HL-60 (cell line): ENCODE measurements around the gene BCHE.

Source experiments
- POLR2AphosphoS5 ChIP-seq: IDR thresholded peaks from 2 replicates; pipeline ENCODE4 v1.6.1; 2012; ENCODE audit warnings: low read depth
- TF ChIP-seq, protein P1 (sequence below): IDR thresholded peaks from one replicate; pipeline ENCODE4 v1.5.1; 2011; ENCODE audit warnings: low read length, control low read depth, inconsistent platforms; ENCODE audit not compliant: insufficient read depth

DNA sequence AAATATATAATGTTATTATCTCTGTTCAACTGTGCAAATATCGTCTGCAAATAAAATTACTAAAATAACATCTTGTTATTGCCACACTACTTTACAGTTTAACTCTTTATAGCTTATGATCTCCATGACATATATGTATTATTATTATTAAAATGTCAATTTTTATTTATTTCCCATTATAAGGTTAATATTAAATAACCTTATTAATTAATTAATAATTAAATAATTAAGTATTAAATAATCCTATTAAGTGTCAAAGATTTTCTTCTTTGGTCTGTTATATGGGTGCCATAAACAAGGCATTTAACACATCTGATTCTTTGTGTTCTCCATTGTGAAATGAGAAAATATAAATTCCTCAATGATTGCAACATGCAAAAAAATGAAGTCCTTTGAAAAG, 10.0 kb downstream of the BCHE start:
- TF ChIP-seq, protein P1, sequence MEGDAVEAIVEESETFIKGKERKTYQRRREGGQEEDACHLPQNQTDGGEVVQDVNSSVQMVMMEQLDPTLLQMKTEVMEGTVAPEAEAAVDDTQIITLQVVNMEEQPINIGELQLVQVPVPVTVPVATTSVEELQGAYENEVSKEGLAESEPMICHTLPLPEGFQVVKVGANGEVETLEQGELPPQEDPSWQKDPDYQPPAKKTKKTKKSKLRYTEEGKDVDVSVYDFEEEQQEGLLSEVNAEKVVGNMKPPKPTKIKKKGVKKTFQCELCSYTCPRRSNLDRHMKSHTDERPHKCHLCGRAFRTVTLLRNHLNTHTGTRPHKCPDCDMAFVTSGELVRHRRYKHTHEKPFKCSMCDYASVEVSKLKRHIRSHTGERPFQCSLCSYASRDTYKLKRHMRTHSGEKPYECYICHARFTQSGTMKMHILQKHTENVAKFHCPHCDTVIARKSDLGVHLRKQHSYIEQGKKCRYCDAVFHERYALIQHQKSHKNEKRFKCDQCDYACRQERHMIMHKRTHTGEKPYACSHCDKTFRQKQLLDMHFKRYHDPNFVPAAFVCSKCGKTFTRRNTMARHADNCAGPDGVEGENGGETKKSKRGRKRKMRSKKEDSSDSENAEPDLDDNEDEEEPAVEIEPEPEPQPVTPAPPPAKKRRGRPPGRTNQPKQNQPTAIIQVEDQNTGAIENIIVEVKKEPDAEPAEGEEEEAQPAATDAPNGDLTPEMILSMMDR = no peak
- no peak for TF ChIP-seq POLR2AphosphoS5
